MM.1S (cell line): Measurements from ENCODE around the gene NANOGP8.

Experiments used
- CTCF ChIP-seq: fragments of 300-600 bp; sonication (generic); IDR thresholded peaks from 2 replicates; pipeline ENCODE4 v1.5.1; 2016; ENCODE audit warnings: antibody characterized with exemption, low read length, mixed read lengths
- EZH2phosphoT487 ChIP-seq: fragments of 300-600 bp; sonication (generic); IDR thresholded peaks from 2 replicates; pipeline ENCODE4 v1.6.1; 2018; ENCODE audit warnings: antibody characterized with exemption, low read length

GRCh38 chr15:35060591-35060990 is 24.5 kb downstream of the NANOGP8 start:
- TF ChIP-seq CTCF (no peak), EZH2phosphoT487 (no peak)
